IMR-90 (cell line): ENCODE measurements around the gene INPP5A. TPM values are rescaled to one million over a fixed set of nuclear protein-coding genes. Genes with fewer than 3 reads are reported as not detected.

ENCODE experiments used
- ATAC-seq: fragments of 200-7000 bp; cut with Tn5 transposase; 2 replicates; pipeline ENCODE4 v1.9.1; 2020; ENCODE audit warnings: low read depth, mild to moderate bottlenecking, moderate library complexity
- BruUV-seq: library from RNA; stranded (reverse); fragments of 400-500 nt; replicated peaks from 2 replicates; lab custom pipeline; 2021; lab: Mats Ljungman, UMichigan
- CTCF ChIA-PET: fragments of 300-600 bp; formaldehyde crosslinking; extraction: SDS; loops from one replicate; lab custom pipeline; 2021; ENCODE audit warnings: antibody characterized with exemption; lab: Yijun Ruan, JAX
- POLR2A ChIA-PET: fragments of 300-600 bp; sonication (Branson Sonifier 250); formaldehyde crosslinking; loops from one replicate; lab custom pipeline; 2022; ENCODE audit warnings: antibody characterized with exemption; ENCODE audit not compliant: unreplicated experiment; lab: Charles Lee
- DNase-seq: peaks from one replicate; pipeline ENCODE4 v3.0.0; 2013
- H2AFZ ChIP-seq: replicated peaks from 2 replicates; pipeline ENCODE3; 2013; ENCODE audit warnings: low read length, mild to moderate bottlenecking; ENCODE audit not compliant: poor library complexity
- H2AK5ac ChIP-seq: 2 replicates; pipeline ENCODE4 v1.6.1; 2013; ENCODE audit warnings: low read depth, low read length, inconsistent platforms
- H2AK9ac ChIP-seq: replicated peaks from 2 replicates; pipeline ENCODE3; 2013; ENCODE audit warnings: mild to moderate bottlenecking, low read depth, low read length, moderate library complexity; ENCODE audit not compliant: poor library complexity
- H2BK120ac ChIP-seq: 2 replicates; pipeline ENCODE4 v1.6.1; 2013; ENCODE audit warnings: low read depth, low read length, inconsistent platforms
- H2BK15ac ChIP-seq: 3 replicates; pipeline ENCODE4 v1.6.1; 2013; ENCODE audit warnings: low read depth, low read length, inconsistent platforms
- H2BK20ac ChIP-seq: 2 replicates; pipeline ENCODE4 v1.6.1; 2013; ENCODE audit warnings: low read depth, mild to moderate bottlenecking, inconsistent platforms, low read length, moderate library complexity
- H2BK5ac ChIP-seq: 2 replicates; pipeline ENCODE4 v1.6.1; 2013; ENCODE audit warnings: mild to moderate bottlenecking, low read depth, low read length, inconsistent platforms; ENCODE audit not compliant: poor library complexity, severe bottlenecking
- H3K14ac ChIP-seq: replicated peaks from 2 replicates; pipeline ENCODE4 v1.6.1; 2013; ENCODE audit warnings: low read depth, low read length, inconsistent platforms
- H3K18ac ChIP-seq: 2 replicates; pipeline ENCODE4 v1.6.1; 2013; ENCODE audit warnings: low read depth, low read length, control low read depth
- H3K23ac ChIP-seq: 2 replicates; pipeline ENCODE4 v1.6.1; 2013; ENCODE audit warnings: low read depth, low read length, inconsistent platforms
- H3K27ac ChIP-seq: 2 replicates; pipeline ENCODE4 v1.5.1; 2013; ENCODE audit warnings: mild to moderate bottlenecking, control low read depth, low read length; ENCODE audit not compliant: insufficient read depth
- H3K27me3 ChIP-seq: 2 replicates; pipeline ENCODE4 v1.6.1; 2013; ENCODE audit warnings: low read length; ENCODE audit not compliant: control insufficient read depth, insufficient read depth
- H3K36me3 ChIP-seq: 2 replicates; pipeline ENCODE4 v1.6.1; 2013; ENCODE audit warnings: low read length, mixed read lengths; ENCODE audit not compliant: control insufficient read depth, insufficient read depth
- H3K4ac ChIP-seq: 2 replicates; pipeline ENCODE4 v1.6.1; 2013; ENCODE audit warnings: low read depth, low read length, inconsistent platforms
- H3K4me1 ChIP-seq: 2 replicates; pipeline ENCODE4 v1.6.1; 2013; ENCODE audit warnings: low read length, mixed read lengths; ENCODE audit not compliant: control insufficient read depth, insufficient read depth
- H3K4me2 ChIP-seq: 2 replicates; pipeline ENCODE4 v1.6.1; 2013; ENCODE audit warnings: low read depth, mild to moderate bottlenecking, control low read depth, low read length, moderate library complexity
- H3K4me3 ChIP-seq: 2 replicates; pipeline ENCODE4 v1.5.1; 2013; ENCODE audit warnings: low read depth, mild to moderate bottlenecking, control low read depth, low read length, moderate library complexity; ENCODE audit not compliant: insufficient read depth
- H3K56ac ChIP-seq: 2 replicates; pipeline ENCODE4 v1.6.1; 2013; ENCODE audit warnings: low read length, inconsistent platforms; ENCODE audit not compliant: insufficient read depth; ENCODE audit errors: extremely low read depth
- H3K79me1 ChIP-seq, 2 experiments: 2 replicates each; pipeline ENCODE4 v1.6.1; 2013; ENCODE audit warnings: low read length in 2 of 2, inconsistent platforms in 1 of 2, low read depth in 1 of 2
- H3K9ac ChIP-seq: 2 replicates; pipeline ENCODE4 v1.6.1; 2013; ENCODE audit warnings: low read depth, low read length, control low read depth
- H3K9me1 ChIP-seq: 2 replicates; pipeline ENCODE4 v1.6.1; 2013; ENCODE audit warnings: low read length, inconsistent platforms; ENCODE audit not compliant: insufficient read depth
- H3K9me3 ChIP-seq: 2 replicates; pipeline ENCODE4 v1.6.1; 2013; ENCODE audit warnings: low read length; ENCODE audit not compliant: control insufficient read depth, insufficient read depth
- H4K20me1 ChIP-seq: 2 replicates; pipeline ENCODE4 v1.6.1; 2013; ENCODE audit warnings: low read length, inconsistent platforms; ENCODE audit not compliant: insufficient read depth
- H4K5ac ChIP-seq: 2 replicates; pipeline ENCODE4 v1.6.1; 2013; ENCODE audit warnings: mild to moderate bottlenecking, low read depth, low read length, control low read depth
- H4K8ac ChIP-seq, 2 experiments: 2 replicates each; pipeline ENCODE4 v1.6.1; 2013; ENCODE audit warnings: low read depth in 2 of 2, low read length in 2 of 2, control low read depth in 1 of 2, inconsistent platforms in 1 of 2
- H4K91ac ChIP-seq: 2 replicates; pipeline ENCODE4 v1.6.1; 2013; ENCODE audit warnings: low read depth, low read length, inconsistent platforms; ENCODE audit not compliant: insufficient read depth
- BHLHE40 ChIP-seq: fragments of 150-350 bp; IDR thresholded peaks from 2 replicates; pipeline ENCODE4 v1.6.1; 2016; ENCODE audit warnings: mild to moderate bottlenecking, low read depth, low read length
- CEBPB ChIP-seq: IDR thresholded peaks from 2 replicates; pipeline ENCODE4 v1.6.1; 2012; ENCODE audit warnings: low read depth, low read length, improper control_type of control experiment
- FOS ChIP-seq: fragments of 150-350 bp; IDR thresholded peaks from 2 replicates; pipeline ENCODE4 v1.6.1; 2016; ENCODE audit warnings: low read depth, low read length
- MAZ ChIP-seq: IDR thresholded peaks from 2 replicates; pipeline ENCODE4 v1.6.1; 2012; ENCODE audit warnings: low read depth, mild to moderate bottlenecking, low read length, improper control_type of control experiment, moderate library complexity, borderline replicate concordance
- MXI1 ChIP-seq: IDR thresholded peaks from 2 replicates; pipeline ENCODE4 v1.6.1; 2012; ENCODE audit warnings: low read depth, mild to moderate bottlenecking, low read length, moderate library complexity, borderline replicate concordance
- RAD21 ChIP-seq: IDR thresholded peaks from 2 replicates; pipeline ENCODE4 v1.6.1; 2012; ENCODE audit warnings: low read length, improper control_type of control experiment
- SMC3 ChIP-seq: fragments of 150-350 bp; IDR thresholded peaks from 2 replicates; pipeline ENCODE4 v1.6.1; 2016; ENCODE audit warnings: low read depth, mild to moderate bottlenecking, antibody characterized with exemption, low read length, moderate library complexity
- WGBS, 2 experiments: methylation state at CpG; one replicate each; pipeline versions ENCODE4 v1.1.5 to v1.1.7; 2013; ENCODE audit warnings: missing lambda C conversion rate in 2 of 2; ENCODE audit not compliant: insufficient read length in 1 of 2; ENCODE audit errors: extremely low coverage in 2 of 2; 5-methylcytosine and 5-hydroxymethylcytosine counted together
- dilution Hi-C: fragments of 300-500 bp; cut with HindIII; formaldehyde crosslinking; loops from one replicate; pipeline ENCODE4 v1.14.3; 2018; ENCODE audit warnings: low sequenced_read_pairs; ENCODE audit not compliant: unreplicated experiment
- in situ Hi-C: fragments of 300-500 bp; cut with MboI; formaldehyde crosslinking; loops from 3 replicates; pipeline ENCODE4 v1.14.3; 2019; ENCODE audit warnings: low sequenced_read_pairs, inconsistent platforms, mixed read lengths
- intact Hi-C: fragments of 100-400 bp; cut with micrococcal nuclease; formaldehyde crosslinking; loops from 2 replicates; pipeline ENCODE4 v1.10.0; 2022
- polyA plus RNA-seq, 3 experiments: library from polyadenylated mRNA; depleted of rRNA; stranded (reverse); fragments of >200 nt; gene quantifications; 2 replicates each; pipeline ENCODE4 v1.2.3, GENCODE V29; 2012; ENCODE audit warnings: low replicate concordance in 1 of 3
- total RNA-seq: library from RNA; depleted of rRNA; stranded (reverse); fragments of >200 nt; gene quantifications from 2 replicates; pipeline ENCODE4 v1.2.3, GENCODE V29; 2012
- TF ChIP-seq, protein P1 (sequence below): conservative IDR thresholded peaks from 2 replicates; pipeline ENCODE4 v1.5.1; 2012; ENCODE audit warnings: mild to moderate bottlenecking, low read depth, low read length, improper control_type of control experiment

Gene INPP5A
- total and polyA plus RNA-seq, 2 of the 4 experiments (the other 2 are of a cell fraction) = 21.4 to 36.7 TPM

DNA sequence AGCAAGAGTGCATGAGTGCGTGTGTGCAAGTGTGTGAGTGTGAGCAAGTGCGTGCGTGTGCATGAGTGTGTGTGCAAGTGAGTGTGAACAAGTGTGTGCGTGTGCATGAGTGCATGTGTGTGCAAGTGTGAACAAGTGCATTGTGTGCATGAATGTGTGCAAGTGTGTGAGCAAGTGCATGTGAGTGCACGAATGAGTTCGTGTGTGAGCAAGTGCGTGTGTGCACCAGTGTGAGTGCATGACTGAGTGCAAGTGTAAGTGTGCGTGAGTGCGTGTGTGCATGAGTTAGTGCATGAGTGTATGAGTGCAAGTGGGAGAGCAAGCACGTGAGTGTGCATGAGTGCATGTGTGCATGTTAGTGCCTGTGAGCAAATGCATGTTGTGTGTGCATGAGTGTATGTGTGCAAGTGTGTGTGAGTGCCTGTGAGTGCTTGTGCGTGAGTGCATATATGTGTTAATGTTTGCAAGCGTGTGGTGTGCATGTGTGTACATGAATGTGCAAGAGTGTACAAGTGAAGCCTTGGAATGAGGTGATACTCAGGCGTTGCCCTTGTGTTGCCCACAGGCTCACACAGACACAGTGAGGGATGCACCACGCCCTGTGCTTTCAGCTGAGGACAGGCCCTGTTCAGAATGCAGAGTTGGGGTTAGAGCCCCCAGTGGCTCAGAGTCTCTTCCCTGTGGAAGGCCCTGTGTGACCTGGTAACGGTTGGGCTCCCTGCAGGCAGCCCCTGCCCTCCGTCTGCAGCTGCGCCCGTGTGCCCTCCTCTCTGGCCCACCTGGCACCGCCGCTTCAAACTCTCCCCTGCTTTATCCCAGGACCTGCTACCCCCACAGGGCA lies 151.2 kb downstream of the INPP5A start (continued):
- TF ChIP-seq FOS = no peak

DNA sequence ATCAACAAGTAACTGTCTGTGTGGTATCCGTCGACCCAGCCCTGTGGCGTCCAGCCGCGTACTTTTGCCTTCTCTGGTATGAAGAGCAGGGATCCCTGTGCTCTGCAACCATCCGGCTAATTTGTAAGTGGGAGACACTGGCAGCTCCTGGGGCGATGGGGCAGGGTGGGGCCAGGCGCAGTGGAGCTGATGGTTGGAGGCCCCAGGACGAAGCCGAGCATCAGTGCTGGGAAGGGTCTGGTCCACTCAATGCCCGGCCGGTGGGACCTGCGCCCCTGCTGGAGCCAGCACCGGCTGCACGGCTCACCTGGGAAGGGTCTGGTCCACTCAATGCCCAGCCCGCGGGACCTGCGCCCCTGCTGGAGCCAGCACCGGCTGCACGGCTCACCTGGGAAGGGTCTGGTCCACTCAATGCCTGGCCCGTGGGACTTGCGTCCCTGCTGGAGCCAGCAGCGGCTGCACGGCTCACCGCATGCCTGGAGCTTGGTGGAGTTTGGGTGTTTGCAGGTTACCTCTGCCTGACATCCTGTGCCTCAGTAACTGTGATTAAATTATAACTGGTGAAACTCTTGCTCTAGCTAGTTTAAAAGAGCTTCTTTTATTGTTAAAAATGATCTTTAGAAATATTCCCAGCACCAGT lies 152.3 kb downstream of the INPP5A start:
- Histone ChIP-seq H4K91ac (no peak overlapping the region), H3K9me1 (peaks cover 11% of the 10 kb centered on the region), H4K20me1 (peaks cover 10% of the 10 kb centered on the region; the same call in 1 of the 2 replicates), H3K4ac (no peak overlapping the region), H3K27ac (no peak overlapping the region), H3K56ac (no peak overlapping the region), H3K4me2 (no peak overlapping the region), H3K4me1 (peaks cover 9% of the 10 kb centered on the region), H2AFZ (no peak overlapping the region), H3K9ac (no peak overlapping the region), H3K14ac (no peak overlapping the region), H2BK20ac (no peak overlapping the region), H4K5ac (no peak overlapping the region), H3K27me3 (no peaks in the 10 kb centered on the region), H3K18ac (no peak overlapping the region), H3K36me3 (peaks cover 6% of the 10 kb centered on the region), H2AK9ac (no peak overlapping the region), H2BK15ac (no peak overlapping the region), H3K9me3 (no peaks in the 10 kb centered on the region), H3K79me1 (peaks cover 13 to 35% of the 10 kb centered on the region in 2 experiments), H2AK5ac (no peak overlapping the region), H2BK5ac (no peak overlapping the region), H4K8ac (no peak overlapping the region), H3K23ac (no peak overlapping the region), H2BK120ac (no peak overlapping the region), H3K4me3 (no peak overlapping the region)
- ATAC-seq = no peak
- TF ChIP-seq MAZ (no peak), RAD21 (no peak), SMC3 (no peak), CEBPB (no peak), BHLHE40 (no peak), MXI1 (no peak)
- TF ChIP-seq, protein P1, sequence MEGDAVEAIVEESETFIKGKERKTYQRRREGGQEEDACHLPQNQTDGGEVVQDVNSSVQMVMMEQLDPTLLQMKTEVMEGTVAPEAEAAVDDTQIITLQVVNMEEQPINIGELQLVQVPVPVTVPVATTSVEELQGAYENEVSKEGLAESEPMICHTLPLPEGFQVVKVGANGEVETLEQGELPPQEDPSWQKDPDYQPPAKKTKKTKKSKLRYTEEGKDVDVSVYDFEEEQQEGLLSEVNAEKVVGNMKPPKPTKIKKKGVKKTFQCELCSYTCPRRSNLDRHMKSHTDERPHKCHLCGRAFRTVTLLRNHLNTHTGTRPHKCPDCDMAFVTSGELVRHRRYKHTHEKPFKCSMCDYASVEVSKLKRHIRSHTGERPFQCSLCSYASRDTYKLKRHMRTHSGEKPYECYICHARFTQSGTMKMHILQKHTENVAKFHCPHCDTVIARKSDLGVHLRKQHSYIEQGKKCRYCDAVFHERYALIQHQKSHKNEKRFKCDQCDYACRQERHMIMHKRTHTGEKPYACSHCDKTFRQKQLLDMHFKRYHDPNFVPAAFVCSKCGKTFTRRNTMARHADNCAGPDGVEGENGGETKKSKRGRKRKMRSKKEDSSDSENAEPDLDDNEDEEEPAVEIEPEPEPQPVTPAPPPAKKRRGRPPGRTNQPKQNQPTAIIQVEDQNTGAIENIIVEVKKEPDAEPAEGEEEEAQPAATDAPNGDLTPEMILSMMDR = no peak
- dilution Hi-C loops (no loop called here), in situ Hi-C loops (no loop called here), intact Hi-C loops (no loop called here)
- no TSS peak for BruUV-seq
- POLR2A ChIA-PET = no interaction called here
- DNase-seq = no peak
- CTCF ChIA-PET = no interaction called here
- 92% methylated on average over 7 of the region's 25 CpGs; no CpG with 5 or more reads in 1 of the 2 experiments for WGBS, 2 experiments
